Tibial nerve (tissue), 3 donors: ENCODE data around the gene ENDOU.

ENCODE experiments used
- CTCF ChIP-seq, 5 experiments: fragments of 200-600 bp in 3 of 5; fragments of 450-650 bp in 2 of 5; sonication (generic) in 3 of 5; IDR thresholded peaks; one replicate each; pipeline ENCODE4 v1.5.1; 2016 to 2019; ENCODE audit warnings: antibody characterized with exemption in 5 of 5, mild to moderate bottlenecking in 3 of 5, moderate library complexity in 2 of 5
- POLR2A ChIP-seq, 2 donors: fragments of 450-650 bp; IDR thresholded peaks; one replicate each; pipeline ENCODE4 v1.6.1; 2017; ENCODE audit warnings: antibody characterized with exemption in 2 of 2, mild to moderate bottlenecking in 2 of 2, moderate library complexity in 2 of 2

- TF ChIP-seq POLR2A (IDR thresholded peaks at IDR 0.05) (no peak), CTCF (IDR thresholded peaks at IDR 0.05) (no peak)
These were observed 12.8 kb upstream of the ENDOU start for GRCh38 chr12:47737936-47738594.
